Right renal pelvis (tissue), 4 donors: ENCODE measurements around the gene TOR1AIP1. TPM values are rescaled to one million over a fixed set of nuclear protein-coding genes. Genes with fewer than 3 reads are reported as not detected.

ENCODE experiments used
- DNase-seq, 4 donors: peaks; one replicate each; pipeline ENCODE4 v3.0.0-alpha.2; 2013; ENCODE audit warnings: low read depth in 4 of 4, low spot score in 3 of 4, missing footprints in 1 of 4
- polyA plus RNA-seq, 4 donors: library from polyadenylated mRNA; unstranded; fragments of 120-200 nt; gene quantifications; one replicate each; pipeline ENCODE4 v1.2.1, GENCODE V29; 2013; ENCODE audit not compliant: insufficient read length in 4 of 4

The TOR1AIP1 gene
- polyA plus RNA-seq, 4 donors: 50.5 to 61.0 (median 60.5) TPM

DNA sequence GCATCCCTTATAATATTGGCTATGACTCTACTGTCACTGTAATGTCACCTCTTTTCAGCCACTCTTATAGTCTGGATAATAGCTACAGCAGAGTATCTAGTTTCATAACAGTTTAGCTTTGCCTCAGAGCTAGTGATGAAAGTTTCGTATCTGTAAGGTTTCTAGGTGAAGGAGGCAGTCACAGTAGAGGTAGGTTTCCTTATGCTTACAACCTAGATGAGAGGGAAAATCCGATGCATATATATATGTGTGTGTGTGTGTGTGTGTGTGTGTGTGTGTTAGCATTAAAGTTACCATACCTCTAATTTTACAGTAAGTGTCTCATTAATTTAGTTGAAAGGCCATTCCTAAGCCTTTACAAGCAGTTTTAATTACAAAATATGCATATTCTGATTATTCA, 2.3 kb upstream of the TOR1AIP1 start:
- DNase-seq: no peak

- DNase-seq: peak; percentile 79 to 91 (median 80)
These were observed 338 bp upstream of the TOR1AIP1 start for GRCh38 chr1:179881642-179882252.

DNA sequence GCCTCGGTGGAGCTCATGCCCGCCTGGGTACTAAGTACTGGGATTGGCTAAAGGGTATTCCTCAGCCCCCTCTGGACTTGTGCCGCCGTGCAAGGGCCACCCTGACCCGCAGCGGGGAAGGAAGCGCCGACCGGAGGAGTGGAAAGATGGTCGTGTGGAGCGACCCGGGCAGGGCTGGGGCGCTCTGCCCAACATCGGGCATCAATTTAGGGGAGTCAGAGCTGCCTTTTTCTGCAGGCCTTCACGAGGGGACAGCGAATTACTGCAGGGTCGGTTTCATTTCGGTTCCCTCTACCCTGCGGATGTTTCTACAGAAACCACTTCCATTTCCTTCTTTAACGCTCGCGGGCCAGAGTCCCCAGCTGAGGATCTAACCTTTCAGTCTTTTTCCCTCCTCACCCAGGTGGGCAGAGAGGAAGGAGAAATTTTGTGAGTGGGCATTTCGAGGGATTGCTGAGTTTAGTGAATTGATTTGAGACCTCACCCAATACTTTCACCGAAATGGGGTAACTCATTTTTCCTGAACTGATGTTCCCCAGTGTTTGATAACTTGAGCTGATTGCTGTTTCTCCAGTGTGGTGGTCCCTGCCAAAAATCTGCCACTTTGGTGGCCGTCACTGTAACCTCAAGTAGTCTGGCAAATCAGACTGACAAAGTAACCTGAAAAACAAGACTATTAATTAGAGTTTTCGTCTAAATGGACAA, 1.1 kb downstream of the TOR1AIP1 start:
- DNase-seq: peak in 1 of 4 donors; percentile 63

- DNase-seq: no peak
These were observed 1.7 kb downstream of the TOR1AIP1 start for GRCh38 chr1:179883745-179884138.

GRCh38 chr1:179888071-179888470, 6.0 kb downstream of the TOR1AIP1 start:
- DNase-seq: no peak

- no peak for DNase-seq
These were observed 7.5 kb downstream of the TOR1AIP1 start for GRCh38 chr1:179889589-179889988.

DNA sequence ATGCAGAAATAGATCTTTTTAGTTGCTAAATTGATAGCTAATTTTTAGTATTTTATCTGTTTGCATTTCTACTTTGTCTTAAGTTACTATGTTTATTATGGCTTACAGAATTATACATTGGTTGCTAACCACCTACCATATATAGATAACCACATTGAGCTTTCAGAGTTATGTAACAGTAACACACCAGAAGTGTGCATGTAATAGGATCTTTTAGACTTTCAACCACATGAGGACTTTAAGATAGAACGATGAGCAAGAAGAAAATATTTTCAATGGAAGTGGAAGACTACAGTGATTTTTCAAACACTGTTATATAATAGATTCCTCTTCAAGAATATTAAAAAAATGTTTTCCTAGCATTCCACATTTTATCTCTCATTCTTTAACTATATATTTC, 28.8 kb downstream of the TOR1AIP1 start:
- no peak for DNase-seq

DNA sequence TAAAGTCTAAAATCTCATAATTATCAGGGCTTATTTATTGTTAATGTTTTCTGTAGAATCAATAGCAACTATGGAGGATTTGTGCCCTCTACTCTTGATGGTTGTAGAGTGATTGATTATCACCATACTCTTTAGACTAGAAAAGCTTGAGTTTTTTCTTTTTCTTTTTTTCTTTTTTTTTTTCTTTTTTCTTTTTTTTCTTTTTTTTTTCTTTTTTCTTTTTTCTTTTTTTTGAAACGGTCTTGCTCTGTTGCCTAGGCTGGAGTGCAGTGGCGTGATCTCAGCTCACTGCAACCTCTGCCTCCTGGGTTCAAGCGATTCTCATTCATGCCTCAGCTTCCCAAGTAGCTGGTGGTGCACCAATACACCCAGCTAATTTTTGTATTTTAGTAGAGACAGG, 29.7 kb downstream of the TOR1AIP1 start:
- DNase-seq: no peak

GRCh38 chr1:179917601-179918429, 35.7 kb downstream of the TOR1AIP1 start:
- no peak for DNase-seq

- DNase-seq: no peak
These were observed 39.4 kb downstream of the TOR1AIP1 start for GRCh38 chr1:179921472-179921871.

DNA sequence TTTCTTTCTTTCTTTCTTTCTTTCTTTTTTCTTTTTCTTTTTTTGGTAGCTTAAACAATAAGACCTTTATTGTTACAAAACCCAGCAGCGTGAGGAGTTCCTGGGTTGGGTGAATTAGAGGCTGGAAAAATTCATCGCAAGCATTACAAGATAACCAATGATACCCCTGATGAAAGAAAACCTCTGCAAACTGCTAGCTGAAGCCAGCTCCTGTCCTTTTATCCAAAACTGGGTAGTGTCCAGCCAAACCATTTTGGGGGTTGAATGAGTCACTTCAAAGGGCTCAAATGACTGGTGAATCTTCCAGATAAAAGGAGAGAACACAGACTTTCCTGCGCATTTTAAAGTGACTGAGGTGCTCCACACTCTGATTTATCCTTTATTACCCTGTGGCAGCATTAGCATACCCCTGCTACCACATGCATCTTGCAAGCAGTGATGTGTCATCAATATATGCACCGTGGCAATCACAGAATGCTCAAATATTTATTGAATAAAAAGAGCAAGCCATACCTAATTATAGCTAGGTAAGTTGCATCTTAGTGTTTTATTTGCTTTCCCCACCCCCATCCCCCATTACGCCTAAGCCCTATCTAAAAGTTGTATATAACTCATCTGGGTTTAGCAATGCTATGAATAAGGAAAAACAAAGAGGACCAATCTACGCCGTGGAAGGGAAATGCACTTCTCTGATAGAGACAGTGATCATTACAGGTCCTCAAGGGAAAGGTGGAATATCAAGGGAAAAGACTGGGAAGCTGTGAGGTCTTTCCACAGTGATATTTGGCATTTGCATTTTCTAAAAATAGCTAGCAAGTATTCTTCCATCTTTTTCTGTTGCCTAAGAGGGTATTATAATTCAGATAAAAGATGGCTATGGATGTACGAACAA, 40.1 kb downstream of the TOR1AIP1 start:
- DNase-seq: no peak

DNA sequence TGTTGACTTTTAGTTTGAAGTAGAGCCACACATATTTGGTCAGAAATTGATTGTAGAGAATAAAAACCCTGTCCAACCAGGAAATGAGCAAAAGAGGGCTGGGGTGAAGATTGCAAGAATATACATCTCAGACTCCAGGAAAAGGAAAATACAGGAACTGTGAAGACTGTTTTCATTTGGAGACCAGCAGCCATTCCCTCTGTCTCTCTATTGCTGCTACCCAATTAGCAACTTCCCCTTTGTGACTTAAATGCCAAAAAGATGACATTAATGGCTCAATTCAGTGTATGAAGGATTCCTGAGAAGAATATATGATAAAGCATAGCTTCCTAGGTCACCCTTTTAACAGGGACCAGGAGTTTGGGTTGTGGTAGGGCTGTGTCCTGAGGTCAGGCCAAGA, 40.9 kb downstream of the TOR1AIP1 start:
- no peak for DNase-seq

DNA sequence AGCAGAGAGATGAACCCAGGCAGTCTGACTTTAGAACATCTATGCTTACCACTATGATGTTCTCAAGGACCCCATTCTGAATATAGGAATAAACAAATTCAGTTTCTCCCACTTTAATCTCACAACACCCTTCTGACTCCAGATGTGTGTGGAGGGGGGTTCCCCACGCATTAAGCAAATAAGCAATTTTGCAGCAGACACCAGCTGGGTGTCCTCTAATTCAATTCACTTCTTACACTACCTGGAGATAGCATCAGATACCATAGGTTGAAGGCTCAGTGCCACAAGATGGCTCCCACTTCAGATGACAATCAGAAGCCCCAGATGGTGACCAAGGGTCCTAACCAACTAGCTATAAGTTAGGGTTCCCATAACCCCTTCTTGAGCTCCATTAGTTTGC, 42.2 kb downstream of the TOR1AIP1 start:
- no peak for DNase-seq

- DNase-seq: no peak
These were observed 43.2 kb downstream of the TOR1AIP1 start for GRCh38 chr1:179925302-179925701.

DNA sequence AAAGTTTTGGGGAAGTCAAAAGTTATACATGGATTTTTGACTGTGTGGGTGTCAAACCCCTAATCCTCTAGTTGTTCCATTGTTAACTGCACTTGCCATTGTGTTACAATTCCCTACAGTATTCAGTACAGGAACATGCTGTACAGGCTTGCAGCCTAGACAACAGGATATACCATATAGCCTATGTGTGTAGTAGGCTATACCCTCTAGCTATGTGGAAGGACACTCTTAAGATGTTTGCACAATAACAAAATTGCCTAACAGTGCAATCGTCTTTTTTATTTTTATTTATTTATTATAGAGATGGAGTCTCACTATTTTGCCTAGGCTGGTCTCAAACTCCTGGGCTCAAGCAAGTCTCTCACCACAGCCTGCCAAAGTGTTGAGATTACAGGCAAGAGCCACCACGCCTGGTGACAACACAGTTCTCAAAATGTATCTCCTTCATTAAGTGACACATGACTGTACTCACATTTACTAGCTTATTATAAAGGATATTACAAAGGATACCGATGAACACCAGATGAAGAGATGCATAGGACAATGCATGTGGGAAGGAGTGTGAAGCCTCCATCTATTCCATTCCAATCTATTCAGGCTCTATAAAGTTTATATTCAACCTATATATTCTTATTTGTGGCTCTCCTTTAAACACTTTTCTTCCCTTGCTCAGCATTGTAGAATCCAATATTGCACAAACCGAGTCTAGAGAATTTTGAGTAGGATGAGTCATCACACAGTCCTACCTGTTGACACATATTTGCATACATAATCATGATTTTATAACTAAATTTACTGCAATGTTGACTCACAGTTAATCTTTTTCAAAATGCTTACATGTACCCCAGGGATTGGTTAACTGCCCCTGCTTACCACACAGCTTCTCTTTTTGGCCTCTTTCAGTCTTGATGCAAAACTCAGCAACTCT, 44.1 kb downstream of the TOR1AIP1 start:
- no peak for DNase-seq

- no peak for DNase-seq
These were observed 44.7 kb downstream of the TOR1AIP1 start for GRCh38 chr1:179926850-179927205.

DNA sequence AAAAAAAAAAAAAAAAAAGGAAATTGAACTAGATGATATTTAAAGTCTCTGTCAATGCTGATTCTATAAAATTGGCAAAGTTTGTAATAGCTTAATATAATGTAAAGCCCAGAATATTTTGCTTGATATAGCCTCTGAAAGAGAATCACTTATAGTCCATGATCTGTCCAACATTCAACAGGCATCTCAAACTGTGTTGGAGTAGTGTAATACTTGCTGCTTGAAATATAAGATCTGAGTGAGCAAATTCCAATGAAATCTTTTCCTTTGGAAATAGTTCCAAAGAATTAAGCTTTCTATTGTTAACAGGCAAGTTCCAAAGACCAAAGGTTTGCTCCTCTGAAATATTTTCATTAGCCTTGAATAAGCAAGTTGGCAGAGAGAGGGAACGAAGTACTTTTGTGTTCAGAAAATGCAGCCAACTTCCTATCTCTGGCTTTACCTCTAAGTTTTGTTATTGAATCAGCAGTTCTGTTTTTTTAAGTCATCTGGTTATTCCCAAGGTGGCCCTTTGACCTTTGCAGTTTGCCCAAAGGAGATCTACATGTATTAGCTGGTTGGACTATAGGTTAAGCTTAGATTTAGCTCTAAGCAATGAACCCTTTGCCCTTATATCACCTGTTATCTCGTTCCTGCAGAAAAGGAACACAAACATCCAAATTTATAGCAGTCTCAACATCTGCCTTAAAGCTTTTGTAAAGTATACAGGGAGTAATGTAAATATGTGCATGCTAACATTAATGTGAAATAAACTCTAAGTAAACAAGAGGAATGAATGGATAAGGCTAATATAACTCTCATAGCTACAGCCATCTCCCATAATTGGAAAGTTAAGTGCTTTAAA, 48.1 kb downstream of the TOR1AIP1 start:
- DNase-seq: no peak

DNA sequence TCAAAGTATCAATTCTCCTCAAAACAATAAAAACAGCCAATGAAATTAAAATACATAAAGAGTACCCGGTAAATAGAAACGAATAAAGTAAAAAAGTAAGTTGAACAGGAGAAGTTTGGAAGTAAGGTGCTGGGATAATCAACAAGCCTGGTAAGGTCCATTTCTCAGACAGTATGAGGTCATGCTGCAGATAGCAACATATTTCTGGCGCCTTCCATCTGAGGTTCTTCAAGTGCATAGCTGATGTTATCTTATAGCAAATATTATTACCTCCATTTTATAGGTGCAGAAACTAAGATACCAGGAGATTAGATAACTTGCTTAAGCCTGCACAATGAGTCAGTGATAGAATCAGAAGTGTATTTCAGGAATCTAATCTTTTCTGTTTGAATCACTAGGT, 48.8 kb downstream of the TOR1AIP1 start:
- DNase-seq: no peak

DNA sequence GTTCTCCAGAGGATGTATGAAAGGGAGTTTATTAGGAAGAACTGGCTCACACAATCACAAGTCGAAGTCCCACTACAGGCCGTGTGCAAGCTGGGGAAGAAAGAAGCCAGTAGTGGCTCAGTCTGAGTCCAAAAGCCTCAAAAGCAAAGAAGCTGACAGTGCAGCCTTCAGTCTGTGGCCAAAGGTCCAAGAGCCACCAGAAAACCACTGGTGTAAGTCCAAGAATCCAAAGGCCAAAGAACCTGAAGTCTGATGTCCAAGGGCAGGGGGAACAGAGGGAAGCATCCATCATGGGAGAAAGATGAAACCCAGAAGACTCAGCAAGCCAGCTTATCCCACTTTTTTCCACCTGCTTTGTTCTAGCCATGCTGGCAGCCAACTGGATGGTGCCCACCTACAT, 51.1 kb downstream of the TOR1AIP1 start:
- DNase-seq: no peak
